Measurements from ENCODE around the gene SLC5A10.

The SLC5A10 gene

DNA sequence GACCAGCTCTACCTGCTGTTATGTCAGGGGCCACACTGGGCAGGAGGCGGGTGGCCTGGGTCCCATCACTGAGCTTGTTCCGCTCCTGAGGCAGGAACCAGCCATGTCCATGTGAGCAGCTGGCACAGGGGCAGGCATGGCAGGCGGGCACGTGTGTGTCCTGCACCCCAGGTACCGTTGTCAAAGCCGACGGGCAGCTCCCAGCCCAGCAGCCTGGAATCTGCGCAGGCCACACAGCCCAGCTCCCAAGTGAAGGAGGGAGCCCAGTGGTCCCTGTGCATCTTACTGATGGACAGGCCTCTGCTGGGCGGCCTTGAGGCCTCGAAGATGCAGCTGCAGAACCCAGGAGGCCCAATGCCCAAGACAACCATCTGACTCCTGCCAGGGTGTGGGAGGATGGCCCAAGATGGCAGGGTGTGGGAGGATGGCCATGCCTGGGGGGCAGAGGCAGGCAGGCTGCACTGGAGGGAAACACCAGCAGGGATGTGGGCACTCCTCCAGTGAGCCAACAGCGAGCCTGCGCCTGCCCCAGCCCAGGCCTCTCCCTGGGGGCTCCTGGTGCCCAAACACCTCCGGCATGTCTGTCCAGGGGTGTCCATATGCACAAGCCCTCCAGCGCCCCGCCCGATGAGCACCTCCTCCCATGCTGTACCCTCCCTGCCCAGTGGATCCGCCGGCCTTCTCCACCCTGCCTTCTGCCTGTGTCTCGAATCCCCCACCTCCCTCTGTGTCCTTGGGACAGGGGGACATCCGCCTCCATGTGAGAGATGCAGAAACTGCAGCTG is 39.8 kb downstream of the SLC5A10 start:
- Histone ChIP-seq H3K27me3 (ENCODE audit: control insufficient read depth in 5 of 5, insufficient read depth in 4 of 5, low read length in 5 of 5) (peaks cover 0 to 4% (median 0%) of the 10 kb centered on the region in 5 donors), H3K9me3 (ENCODE audit: control insufficient read depth in 5 of 5, low read length in 5 of 5) (peaks cover 0 to 4% (median 0%) of the 10 kb centered on the region in 5 donors), H3K9ac (ENCODE audit: low read length in 5 of 5) (no peak overlapping the region), H3K36me3 (ENCODE audit: control insufficient read depth in 5 of 5, insufficient read depth in 5 of 5, low read length in 5 of 5) (peaks cover 0 to 2% (median 0%) of the 10 kb centered on the region in 5 donors), H3K4me3 (ENCODE audit: low read depth in 1 of 5, low read length in 5 of 5) (no peak overlapping the region), H3K27ac (ENCODE audit: low read depth, low read length) (no peak overlapping the region), H3K4me1 (ENCODE audit: control insufficient read depth in 5 of 5, insufficient read depth in 5 of 5, low read length in 5 of 5) (no peaks in the 10 kb centered on the region)

DNA sequence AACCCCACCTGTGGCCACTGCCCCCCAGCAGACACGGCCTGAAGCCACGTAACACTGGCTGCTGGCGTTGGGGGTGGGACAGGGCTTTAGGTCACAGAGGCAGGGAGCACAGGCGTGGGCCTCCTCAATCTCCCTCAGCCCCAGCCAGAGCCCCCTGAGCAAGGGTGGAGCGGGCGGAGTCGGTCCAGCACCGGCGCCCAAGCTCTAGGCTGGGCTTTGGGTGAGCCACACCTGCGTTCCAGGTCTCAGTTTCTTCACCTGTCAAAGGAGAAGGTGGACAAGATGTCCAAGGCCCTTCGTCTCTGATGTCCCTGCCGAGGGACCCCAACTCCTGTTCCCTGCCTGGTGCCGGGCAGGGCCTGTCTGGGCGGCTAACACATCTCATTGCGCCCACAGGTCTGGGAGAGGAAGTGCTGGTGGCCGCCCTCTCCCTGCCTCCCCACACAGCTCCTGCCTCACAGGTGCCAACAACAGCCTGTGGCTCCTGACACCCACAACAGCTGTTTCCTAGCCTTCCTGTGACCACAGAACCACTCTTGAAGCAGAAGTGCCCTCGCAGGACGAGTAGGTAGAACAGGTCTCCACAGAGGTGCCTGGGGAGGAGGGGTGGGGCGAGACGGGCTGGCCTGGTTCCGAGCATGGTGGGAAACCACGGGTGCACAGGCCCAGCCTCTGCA is 40.6 kb downstream of the SLC5A10 start:
- Histone ChIP-seq H3K4me1 (ENCODE audit: control insufficient read depth in 5 of 5, insufficient read depth in 5 of 5, low read length in 5 of 5) (no peaks in the 10 kb centered on the region), H3K9ac (ENCODE audit: low read length in 5 of 5) (no peak overlapping the region), H3K27me3 (ENCODE audit: control insufficient read depth in 5 of 5, insufficient read depth in 4 of 5, low read length in 5 of 5) (peaks cover 0 to 4% (median 0%) of the 10 kb centered on the region in 5 donors), H3K9me3 (ENCODE audit: control insufficient read depth in 5 of 5, low read length in 5 of 5) (peaks cover 0 to 4% (median 0%) of the 10 kb centered on the region in 5 donors), H3K27ac (ENCODE audit: low read depth, low read length) (no peak overlapping the region), H3K4me3 (ENCODE audit: low read depth in 1 of 5, low read length in 5 of 5) (no peak overlapping the region), H3K36me3 (ENCODE audit: control insufficient read depth in 5 of 5, insufficient read depth in 5 of 5, low read length in 5 of 5) (peaks cover 0 to 2% (median 0%) of the 10 kb centered on the region in 5 donors)

DNA sequence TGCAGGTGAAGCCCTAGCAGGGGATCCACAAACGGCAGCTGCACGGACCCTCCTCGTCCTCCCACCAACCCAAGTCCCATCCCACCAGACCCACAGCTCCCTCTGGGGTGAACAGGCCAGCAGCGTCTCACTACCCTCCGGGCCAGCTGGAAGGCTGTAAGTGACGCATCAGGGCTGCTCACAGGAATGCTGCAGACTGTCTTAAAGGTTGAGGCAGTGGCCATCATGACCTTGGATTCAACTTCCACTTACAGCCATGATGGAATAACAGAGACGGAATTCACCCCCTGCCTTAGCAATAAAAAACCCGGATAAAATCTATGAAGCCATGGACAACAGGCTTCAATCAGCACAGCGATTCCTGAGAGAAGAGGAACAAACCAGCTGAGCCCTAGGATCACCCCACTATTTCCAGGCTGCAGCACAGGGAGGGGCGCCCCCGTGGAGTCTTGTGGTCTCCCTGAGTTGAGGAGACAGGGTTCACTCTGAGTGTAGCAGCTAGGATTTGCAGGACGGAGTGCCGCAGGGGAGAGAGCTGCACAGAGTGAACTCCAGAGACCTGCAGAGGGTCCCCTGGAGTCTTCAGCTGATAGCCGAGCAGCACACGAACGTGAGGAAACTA is 42.1 kb downstream of the SLC5A10 start:
- Histone ChIP-seq H3K27me3 (ENCODE audit: control insufficient read depth in 5 of 5, insufficient read depth in 4 of 5, low read length in 5 of 5) (peaks cover 0 to 4% (median 0%) of the 10 kb centered on the region in 5 donors), H3K9ac (ENCODE audit: low read length in 5 of 5) (no peak overlapping the region), H3K27ac (ENCODE audit: low read depth, low read length) (no peak overlapping the region), H3K4me1 (ENCODE audit: control insufficient read depth in 5 of 5, insufficient read depth in 5 of 5, low read length in 5 of 5) (no peaks in the 10 kb centered on the region), H3K4me3 (ENCODE audit: low read depth in 1 of 5, low read length in 5 of 5) (no peak overlapping the region), H3K9me3 (ENCODE audit: control insufficient read depth in 5 of 5, low read length in 5 of 5) (peaks cover 0 to 4% (median 0%) of the 10 kb centered on the region in 5 donors), H3K36me3 (ENCODE audit: control insufficient read depth in 5 of 5, insufficient read depth in 5 of 5, low read length in 5 of 5) (no peaks in the 10 kb centered on the region)

DNA sequence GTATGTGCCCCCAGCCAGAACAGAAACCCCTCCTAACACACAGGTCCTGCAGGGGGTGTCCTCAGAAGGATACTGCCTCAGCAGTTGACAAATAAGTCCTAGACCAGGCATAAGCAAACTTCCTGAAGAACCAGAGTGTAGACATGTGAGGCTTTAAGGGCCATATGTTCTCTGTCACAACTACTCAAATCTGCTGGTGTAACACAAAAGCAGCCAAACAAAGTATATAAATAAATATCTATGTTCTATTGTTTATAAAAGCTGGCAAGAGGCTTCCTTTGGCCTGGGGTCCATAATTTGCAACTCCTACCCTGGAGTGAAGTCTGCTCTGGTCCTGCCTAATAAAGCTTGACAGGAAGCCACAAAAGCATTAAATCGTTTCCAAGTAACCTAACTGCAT is 42.7 kb downstream of the SLC5A10 start:
- Histone ChIP-seq H3K27me3 (ENCODE audit: control insufficient read depth in 5 of 5, insufficient read depth in 4 of 5, low read length in 5 of 5) (peaks cover 0 to 4% (median 0%) of the 10 kb centered on the region in 5 donors), H3K4me3 (ENCODE audit: low read depth in 1 of 5, low read length in 5 of 5) (no peak overlapping the region), H3K9ac (ENCODE audit: low read length in 5 of 5) (no peak overlapping the region), H3K36me3 (ENCODE audit: control insufficient read depth in 5 of 5, insufficient read depth in 5 of 5, low read length in 5 of 5) (no peaks in the 10 kb centered on the region), H3K4me1 (ENCODE audit: control insufficient read depth in 5 of 5, insufficient read depth in 5 of 5, low read length in 5 of 5) (no peaks in the 10 kb centered on the region), H3K27ac (ENCODE audit: low read depth, low read length) (no peak overlapping the region), H3K9me3 (ENCODE audit: control insufficient read depth in 5 of 5, low read length in 5 of 5) (peaks cover 0 to 4% (median 0%) of the 10 kb centered on the region in 5 donors)

DNA sequence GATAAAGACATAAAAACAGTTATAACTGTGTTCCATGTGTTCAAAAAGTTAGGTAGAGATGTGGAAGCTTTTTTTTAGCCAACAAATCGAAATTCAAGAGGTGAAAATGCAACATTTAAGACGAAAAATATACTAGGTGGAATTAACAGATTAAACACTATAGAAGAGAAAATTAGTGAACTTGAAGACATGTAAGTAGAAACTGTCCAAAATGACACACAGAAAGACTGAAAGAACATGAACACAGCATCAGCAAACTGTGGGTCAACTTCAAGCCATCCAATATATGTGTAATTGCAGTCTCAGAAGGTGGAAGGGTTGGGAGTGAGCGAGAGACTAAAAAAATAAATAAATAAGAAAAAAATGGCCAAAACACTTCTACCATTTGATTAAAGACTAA is 43.3 kb downstream of the SLC5A10 start:
- Histone ChIP-seq H3K9me3 (ENCODE audit: control insufficient read depth in 5 of 5, low read length in 5 of 5) (peaks cover 0 to 4% (median 0%) of the 10 kb centered on the region in 5 donors), H3K4me1 (ENCODE audit: control insufficient read depth in 5 of 5, insufficient read depth in 5 of 5, low read length in 5 of 5) (no peaks in the 10 kb centered on the region), H3K27ac (ENCODE audit: low read depth, low read length) (no peak overlapping the region), H3K27me3 (ENCODE audit: control insufficient read depth in 5 of 5, insufficient read depth in 4 of 5, low read length in 5 of 5) (peaks cover 0 to 4% (median 0%) of the 10 kb centered on the region in 5 donors), H3K36me3 (ENCODE audit: control insufficient read depth in 5 of 5, insufficient read depth in 5 of 5, low read length in 5 of 5) (no peaks in the 10 kb centered on the region), H3K9ac (ENCODE audit: low read length in 5 of 5) (no peak overlapping the region), H3K4me3 (ENCODE audit: low read depth in 1 of 5, low read length in 5 of 5) (no peak overlapping the region)

DNA sequence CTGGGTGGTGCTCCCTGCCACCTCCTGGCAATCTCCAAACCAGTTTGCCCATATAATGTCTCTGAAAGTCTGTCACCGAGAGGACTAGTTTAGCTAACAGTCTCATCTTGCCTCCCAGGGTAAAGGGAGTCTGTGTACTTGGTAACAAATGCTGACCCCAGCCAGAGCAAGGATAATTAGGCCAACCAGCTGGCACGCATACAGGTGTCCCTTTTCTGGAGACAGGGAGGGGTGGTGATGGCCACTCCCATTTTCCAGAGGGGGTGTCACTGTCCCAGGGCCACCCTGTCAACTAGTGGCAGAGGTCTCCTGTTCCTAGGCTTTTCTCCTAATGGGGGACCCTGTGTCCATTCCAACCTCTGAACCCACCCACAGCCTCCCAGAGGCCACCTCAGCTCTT is 44.5 kb downstream of the SLC5A10 start:
- no peaks in the 10 kb centered on the region for H3K36me3 ChIP-seq (ENCODE audit: control insufficient read depth in 5 of 5, insufficient read depth in 5 of 5, low read length in 5 of 5)
- H3K27ac ChIP-seq (ENCODE audit: low read depth, low read length): no peak overlapping the region
- H3K27me3 ChIP-seq (ENCODE audit: control insufficient read depth in 5 of 5, insufficient read depth in 4 of 5, low read length in 5 of 5): peaks cover 0 to 4% (median 0%) of the 10 kb centered on the region in 5 donors
- H3K4me1 ChIP-seq (ENCODE audit: control insufficient read depth in 5 of 5, insufficient read depth in 5 of 5, low read length in 5 of 5): no peaks in the 10 kb centered on the region
- peaks cover 0 to 4% (median 0%) of the 10 kb centered on the region in 5 donors for H3K9me3 ChIP-seq (ENCODE audit: control insufficient read depth in 5 of 5, low read length in 5 of 5)
- H3K4me3 ChIP-seq (ENCODE audit: low read depth in 1 of 5, low read length in 5 of 5): no peak overlapping the region
- H3K9ac ChIP-seq (ENCODE audit: low read length in 5 of 5): no peak overlapping the region

DNA sequence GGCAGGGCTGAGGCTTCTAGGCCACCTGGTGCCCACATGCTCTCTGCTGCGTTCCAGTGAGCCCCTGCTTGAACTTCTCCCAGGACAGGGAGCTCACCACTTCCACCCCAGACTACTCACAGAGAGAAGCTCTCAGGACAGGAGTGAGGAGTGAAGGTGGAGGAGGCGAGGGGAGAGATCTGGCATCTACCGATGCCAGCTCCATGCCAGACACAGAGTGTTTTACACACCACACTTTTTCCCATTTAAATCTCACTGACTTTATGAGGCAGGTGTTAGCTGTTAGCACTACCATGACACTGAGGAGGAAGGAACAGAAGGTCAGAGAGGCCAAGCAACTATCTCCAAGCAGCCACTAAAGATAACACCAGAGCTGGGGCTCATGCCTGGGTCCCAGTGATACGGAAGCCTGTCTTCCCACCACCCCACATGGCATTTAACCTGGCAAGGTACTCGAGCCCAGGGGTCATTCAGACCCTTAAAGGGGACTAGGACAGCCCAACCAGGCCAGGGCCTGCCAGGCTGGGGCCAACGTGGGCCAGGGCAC is 45.8 kb downstream of the SLC5A10 start:
- Histone ChIP-seq H3K27ac (ENCODE audit: low read depth, low read length) (no peak overlapping the region), H3K4me3 (ENCODE audit: low read depth in 1 of 5, low read length in 5 of 5) (no peak overlapping the region), H3K4me1 (ENCODE audit: control insufficient read depth in 5 of 5, insufficient read depth in 5 of 5, low read length in 5 of 5) (no peaks in the 10 kb centered on the region), H3K36me3 (ENCODE audit: control insufficient read depth in 5 of 5, insufficient read depth in 5 of 5, low read length in 5 of 5) (no peaks in the 10 kb centered on the region), H3K27me3 (ENCODE audit: control insufficient read depth in 5 of 5, insufficient read depth in 4 of 5, low read length in 5 of 5) (peaks cover 0 to 3% (median 0%) of the 10 kb centered on the region in 5 donors), H3K9ac (ENCODE audit: low read length in 5 of 5) (no peak overlapping the region), H3K9me3 (ENCODE audit: control insufficient read depth in 5 of 5, low read length in 5 of 5) (peaks cover 0 to 4% (median 0%) of the 10 kb centered on the region in 5 donors)

DNA sequence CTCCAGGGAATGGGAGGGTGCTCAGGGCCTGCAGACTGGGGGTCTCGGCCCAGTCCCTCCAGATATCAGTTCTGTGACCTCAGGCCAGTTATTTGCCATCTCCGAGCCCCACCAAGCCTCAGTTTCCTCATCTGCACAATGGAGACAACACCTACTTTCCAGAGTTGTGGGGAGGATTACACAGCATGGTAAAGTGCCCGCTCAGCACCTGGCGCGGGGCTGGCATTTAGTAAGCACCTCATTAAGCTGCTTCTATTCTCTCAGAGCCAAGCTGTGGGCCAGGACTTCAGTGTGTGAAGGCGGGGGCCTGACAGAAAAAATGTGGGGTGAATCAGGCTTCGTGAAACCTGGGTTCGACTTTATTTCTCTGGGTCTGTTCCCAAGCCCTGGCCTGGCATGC is 47.4 kb downstream of the SLC5A10 start:
- H3K9me3 ChIP-seq (ENCODE audit: control insufficient read depth in 5 of 5, low read length in 5 of 5): peaks cover 0 to 4% (median 0%) of the 10 kb centered on the region in 5 donors
- H3K4me3 ChIP-seq (ENCODE audit: low read depth in 1 of 5, low read length in 5 of 5): no peak overlapping the region
- H3K9ac ChIP-seq (ENCODE audit: low read length in 5 of 5): no peak overlapping the region
- peaks cover 0 to 12% (median 9%) of the 10 kb centered on the region in 5 donors for H3K4me1 ChIP-seq (ENCODE audit: control insufficient read depth in 5 of 5, insufficient read depth in 5 of 5, low read length in 5 of 5)
- H3K27me3 ChIP-seq (ENCODE audit: control insufficient read depth in 5 of 5, insufficient read depth in 4 of 5, low read length in 5 of 5): no peaks in the 10 kb centered on the region
- no peak overlapping the region for H3K27ac ChIP-seq (ENCODE audit: low read depth, low read length)
- no peaks in the 10 kb centered on the region for H3K36me3 ChIP-seq (ENCODE audit: control insufficient read depth in 5 of 5, insufficient read depth in 5 of 5, low read length in 5 of 5)

DNA sequence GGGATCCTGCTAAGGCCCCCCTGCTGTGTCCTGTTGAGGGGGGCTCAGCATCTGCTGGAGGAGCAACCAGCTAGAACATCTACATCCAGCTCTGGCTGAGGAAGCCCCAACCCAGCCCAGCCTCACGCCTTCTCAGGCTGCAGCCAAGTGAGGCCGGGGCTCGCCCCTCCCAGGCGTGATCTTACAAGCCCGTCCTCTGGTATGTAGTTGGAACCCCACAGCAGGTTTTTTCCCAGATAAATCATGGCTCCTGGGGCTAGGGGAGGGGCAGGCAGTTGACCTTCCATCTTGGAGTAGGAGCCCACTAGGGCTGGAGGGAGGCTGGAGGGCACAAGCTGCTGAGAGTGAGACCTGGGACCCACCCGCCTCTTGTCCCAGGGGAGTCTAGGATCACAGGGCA is 47.9 kb downstream of the SLC5A10 start:
- no peaks in the 10 kb centered on the region for H3K27me3 ChIP-seq (ENCODE audit: control insufficient read depth in 5 of 5, insufficient read depth in 4 of 5, low read length in 5 of 5)
- no peak overlapping the region for H3K9ac ChIP-seq (ENCODE audit: low read length in 5 of 5)
- H3K4me3 ChIP-seq (ENCODE audit: low read depth in 1 of 5, low read length in 5 of 5): no peak overlapping the region
- no peaks in the 10 kb centered on the region for H3K36me3 ChIP-seq (ENCODE audit: control insufficient read depth in 5 of 5, insufficient read depth in 5 of 5, low read length in 5 of 5)
- H3K9me3 ChIP-seq (ENCODE audit: control insufficient read depth in 5 of 5, low read length in 5 of 5): peaks cover 0 to 4% (median 0%) of the 10 kb centered on the region in 5 donors
- peaks cover 0 to 16% (median 11%) of the 10 kb centered on the region in 5 donors for H3K4me1 ChIP-seq (ENCODE audit: control insufficient read depth in 5 of 5, insufficient read depth in 5 of 5, low read length in 5 of 5)
- no peak overlapping the region for H3K27ac ChIP-seq (ENCODE audit: low read depth, low read length)

All from subcutaneous abdominal adipose tissue (tissue), 5 donors.